B cell (primary cell): ENCODE measurements around the gene FSHR. TPM values are rescaled to one million over a fixed set of nuclear protein-coding genes. Genes with fewer than 3 reads are reported as not detected.

Source experiments
- ATAC-seq: fragments of 200-7000 bp; cut with Tn5 transposase; one replicate; pipeline ENCODE4 v1.10.0; 2021; ENCODE audit warnings: low read depth, mild to moderate bottlenecking, moderate number of reproducible peaks, moderate library complexity
- CTCF ChIA-PET: fragments of 350-600 bp; sonication (Branson Sonifier 250); formaldehyde crosslinking; loops from one replicate; lab custom pipeline; 2021; ENCODE audit warnings: antibody characterized with exemption, inconsistent platforms; lab: Charles Lee
- POLR2A ChIA-PET: fragments of 350-600 bp; sonication (Branson Sonifier 250); formaldehyde crosslinking; loops from one replicate; lab custom pipeline; 2021; ENCODE audit warnings: antibody characterized with exemption; lab: Charles Lee
- DNase-seq: peaks from one replicate; pipeline ENCODE4 v3.0.0; 2013
- H2AFZ ChIP-seq: 2 replicates; pipeline ENCODE4 v1.6.1; 2012; ENCODE audit warnings: mild to moderate bottlenecking, low read depth, low read length; ENCODE audit not compliant: insufficient read depth, poor library complexity, severe bottlenecking
- H3K27ac ChIP-seq, 2 donors: 1 replicate in 1 of 2; 2 replicates in 1 of 2; pipeline ENCODE4 v1.5.1; 2012 to 2013; ENCODE audit warnings: low read length in 2 of 2, mild to moderate bottlenecking in 2 of 2, moderate library complexity in 1 of 2
- H3K27me3 ChIP-seq, 4 experiments: fragments of 200-600 bp in 1 of 4; sonication (generic) in 1 of 4; replicated peaks in 1 of 4; 1 replicate in 2 of 4; 2 replicates in 2 of 4; pipeline versions ENCODE4 v1.6.1 to v1.7.0; 2013 to 2016; ENCODE audit warnings: low read length in 3 of 4, mild to moderate bottlenecking in 2 of 4, mixed read lengths in 1 of 4, moderate library complexity in 1 of 4; ENCODE audit not compliant: insufficient read depth in 4 of 4, control insufficient read depth in 3 of 4; ENCODE audit errors: control extremely low read depth in 1 of 4
- H3K36me3 ChIP-seq, 2 experiments: replicated peaks in 1 of 2; 1 replicate in 1 of 2; 2 replicates in 1 of 2; pipeline versions ENCODE4 v1.6.1 to v1.7.1; 2013; ENCODE audit warnings: low read length in 1 of 2; ENCODE audit not compliant: insufficient read depth in 2 of 2, control insufficient read depth in 1 of 2; ENCODE audit errors: control extremely low read depth in 1 of 2, extremely low read depth in 1 of 2
- H3K4me1 ChIP-seq, 2 donors: fragments of 200-600 bp in 1 of 2; sonication (generic) in 1 of 2; 1 replicate in 1 of 2; 2 replicates in 1 of 2; pipeline versions ENCODE4 v1.5.1 to v1.6.1; 2013 to 2017; ENCODE audit warnings: low read length in 2 of 2; ENCODE audit not compliant: control insufficient read depth in 2 of 2, insufficient read depth in 2 of 2
- H3K4me2 ChIP-seq: replicated peaks from 2 replicates; pipeline ENCODE3; 2012; ENCODE audit warnings: mild to moderate bottlenecking, low read depth, low read length; ENCODE audit not compliant: poor library complexity, severe bottlenecking
- H3K4me3 ChIP-seq, 5 experiments: fragments of 200-600 bp in 1 of 5; sonication (generic) in 1 of 5; 1 replicate in 3 of 5; 2 replicates in 2 of 5; pipeline versions ENCODE4 v1.5.1 to v1.7.0; 2011 to 2016; ENCODE audit warnings: low read length in 4 of 5, mild to moderate bottlenecking in 4 of 5, low read depth in 2 of 5, control low read depth in 1 of 5, moderate library complexity in 1 of 5; ENCODE audit not compliant: insufficient read depth in 1 of 5; ENCODE audit errors: control extremely low read depth in 1 of 5, extremely low read depth in 1 of 5
- H3K79me2 ChIP-seq: fragments of 200-600 bp; sonication (generic); one replicate; pipeline ENCODE4 v1.6.0; 2016; ENCODE audit warnings: low read length; ENCODE audit not compliant: control insufficient read depth, insufficient read depth
- H3K9ac ChIP-seq: fragments of 200-600 bp; sonication (generic); 2 replicates; pipeline ENCODE4 v1.6.1; 2017; ENCODE audit warnings: mild to moderate bottlenecking, low read length, moderate library complexity
- H3K9me3 ChIP-seq, 3 donors: one replicate each; pipeline versions ENCODE4 v1.6.1 to v1.7.1; 2013; ENCODE audit warnings: low read length in 2 of 3; ENCODE audit not compliant: control insufficient read depth in 2 of 3, insufficient read depth in 1 of 3; ENCODE audit errors: control extremely low read depth in 1 of 3
- H4K20me1 ChIP-seq: 2 replicates; pipeline ENCODE4 v1.6.0; 2012; ENCODE audit warnings: mild to moderate bottlenecking, low read length; ENCODE audit not compliant: insufficient read depth, control insufficient read depth, poor library complexity, severe bottlenecking
- H3K27ac Mint-ChIP-seq: one replicate; pipeline ENCODE4 v1.8.0; 2021; ENCODE audit warnings: mixed read lengths
- H3K27me3 Mint-ChIP-seq: one replicate; pipeline ENCODE4 v1.8.0; 2021; ENCODE audit warnings: mixed read lengths
- H3K4me1 Mint-ChIP-seq: one replicate; pipeline ENCODE4 v1.8.0; 2021; ENCODE audit warnings: mixed read lengths
- H3K4me3 Mint-ChIP-seq: one replicate; pipeline ENCODE4 v1.8.0; 2021; ENCODE audit warnings: mixed read lengths
- H3K9me3 Mint-ChIP-seq: one replicate; pipeline ENCODE4 v1.8.0; 2022; ENCODE audit warnings: mixed read lengths; ENCODE audit not compliant: insufficient read depth
- CTCF ChIP-seq: fragments of 200-600 bp; IDR thresholded peaks from one replicate; pipeline ENCODE4 v1.8.0; 2022; ENCODE audit warnings: antibody characterized with exemption, mild to moderate bottlenecking
- EZH2 ChIP-seq: IDR thresholded peaks from 2 replicates; pipeline ENCODE4 v1.6.1; 2012; ENCODE audit warnings: borderline replicate concordance, low read depth, mild to moderate bottlenecking, moderate library complexity, low read length; ENCODE audit not compliant: insufficient read depth, poor library complexity, severe bottlenecking
- WGBS: methylation state at CpG from one replicate; pipeline ENCODE4 v1.1.5; 2013; ENCODE audit warnings: missing lambda C conversion rate; ENCODE audit not compliant: insufficient coverage; 5-methylcytosine and 5-hydroxymethylcytosine counted together
- intact Hi-C: fragments of 100-400 bp; cut with micrococcal nuclease; formaldehyde crosslinking; loops from one replicate; pipeline ENCODE4 v1.10.0; 2022
- polyA plus RNA-seq: library from polyadenylated mRNA; depleted of rRNA; stranded (reverse); fragments of >200 nt; gene quantifications from 2 replicates; pipeline ENCODE4 v1.2.3, GENCODE V29; 2012
- total RNA-seq, 2 donors: library from RNA; stranded (reverse); fragments of 120-200 nt in 1 of 2; gene quantifications; 1 replicate in 1 of 2; 2 replicates in 1 of 2; pipeline versions ENCODE4 v1.2.3 to v1.2.4, GENCODE V29; 2013 to 2022

The FSHR gene
- total and polyA plus RNA-seq, 2 donors (not counting 1 experiment from before 2014, with no cell fraction given): not detected

GRCh38 chr2:49005261-49005660, 149.1 kb downstream of the FSHR start:
- TF ChIP-seq EZH2 (no peak), CTCF (no peak)
- peaks cover 0 to 18% of the 10 kb centered on the region in 2 donors for H3K4me1 ChIP-seq
- POLR2A ChIA-PET: no interaction called here

GRCh38 chr2:49004036-49004626, 150.2 kb downstream of the FSHR start:
- no peak overlapping the region for H2AFZ ChIP-seq
- H3K27me3 ChIP-seq: no peaks in the 10 kb centered on the region
- DNase-seq (no peak), ATAC-seq (no peak)
- CTCF ChIA-PET: no interaction called here
- intact Hi-C loops: no loop called here
- H3K9me3 ChIP-seq: no peaks in the 10 kb centered on the region
- Mint-ChIP-seq H3K27ac (no peak overlapping the region), H3K4me3 (no peak overlapping the region), H3K27me3 (no peaks in the 10 kb centered on the region), H3K4me1 (peaks cover 18% of the 10 kb centered on the region), H3K9me3 (no peaks in the 10 kb centered on the region)
- no peak for TF ChIP-seq CTCF
- no peak for TF ChIP-seq EZH2
- no peaks in the 10 kb centered on the region for H3K36me3 ChIP-seq
- POLR2A ChIA-PET: no interaction called here
- no peak overlapping the region for H3K4me2 ChIP-seq
- no peak overlapping the region for H3K4me3 ChIP-seq
- no CpG with 5 or more reads among the region's 1 CpG for WGBS
- H3K27ac ChIP-seq: no peak overlapping the region
- H3K79me2 ChIP-seq: no peaks in the 10 kb centered on the region
- H4K20me1 ChIP-seq: no peaks in the 10 kb centered on the region
- no peak overlapping the region for H3K9ac ChIP-seq
- H3K4me1 ChIP-seq: peaks cover 0 to 18% of the 10 kb centered on the region in 2 donors

More at GRCh38 chr2:49005261-49005660, 149.1 kb downstream of the FSHR start:
- Mint-ChIP-seq H3K9me3 (no peaks in the 10 kb centered on the region), H3K27ac (no peak overlapping the region), H3K4me1 (peaks cover 18% of the 10 kb centered on the region), H3K27me3 (no peaks in the 10 kb centered on the region), H3K4me3 (no peak overlapping the region)
- Histone ChIP-seq H3K36me3 (no peaks in the 10 kb centered on the region), H3K79me2 (no peaks in the 10 kb centered on the region), H2AFZ (no peak overlapping the region), H3K9ac (no peak overlapping the region), H3K27ac (no peak overlapping the region), H3K4me3 (no peak overlapping the region), H3K4me2 (no peak overlapping the region), H3K27me3 (no peaks in the 10 kb centered on the region), H4K20me1 (no peaks in the 10 kb centered on the region), H3K9me3 (no peaks in the 10 kb centered on the region)
- CTCF ChIA-PET: no interaction called here
- DNase-seq: no peak
- ATAC-seq: no peak
- intact Hi-C loops: no loop called here
- 86% methylated on average over 1 of the region's 3 CpGs for whole genome bisulfite sequencing
